GM10847 (cell line): ENCODE data around the gene PRIMA1.

ENCODE experiments used
- POLR2A ChIP-seq: IDR thresholded peaks from 2 replicates; pipeline ENCODE4 v1.6.1; 2011; ENCODE audit not compliant: insufficient read length; ENCODE audit errors: extremely low read depth

The PRIMA1 gene

GRCh38 chr14:93716002-93716745 lies 72.1 kb downstream of the PRIMA1 start:
- no peak for TF ChIP-seq POLR2A

GRCh38 chr14:93715279-93715927 lies 72.9 kb downstream of the PRIMA1 start:
- TF ChIP-seq POLR2A, result no peak

DNA sequence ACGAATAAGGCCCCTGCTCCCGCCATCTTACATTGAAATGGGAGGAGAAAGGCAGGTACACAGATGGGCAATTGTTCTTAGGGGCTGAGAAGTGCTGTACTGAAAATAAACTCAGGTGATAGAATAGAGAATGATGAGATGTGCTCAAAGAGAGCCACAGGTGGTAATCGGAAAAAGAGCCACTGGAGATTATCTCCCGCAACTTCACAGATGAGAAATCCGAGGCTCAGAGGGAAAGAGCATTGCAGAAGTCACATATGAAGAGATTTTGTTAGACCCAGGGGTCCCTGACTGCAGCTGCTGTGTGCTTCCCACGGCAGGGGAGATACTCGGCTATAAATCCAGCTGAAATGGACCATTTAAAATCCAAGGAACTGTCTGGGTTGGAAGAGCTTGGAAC lies 73.7 kb downstream of the PRIMA1 start:
- no peak for TF ChIP-seq POLR2A

GRCh38 chr14:93713726-93714405 lies 74.4 kb downstream of the PRIMA1 start:
- TF ChIP-seq POLR2A, result no peak

- no peak for TF ChIP-seq POLR2A
These were observed 75.2 kb downstream of the PRIMA1 start for GRCh38 chr14:93712838-93713724.

DNA sequence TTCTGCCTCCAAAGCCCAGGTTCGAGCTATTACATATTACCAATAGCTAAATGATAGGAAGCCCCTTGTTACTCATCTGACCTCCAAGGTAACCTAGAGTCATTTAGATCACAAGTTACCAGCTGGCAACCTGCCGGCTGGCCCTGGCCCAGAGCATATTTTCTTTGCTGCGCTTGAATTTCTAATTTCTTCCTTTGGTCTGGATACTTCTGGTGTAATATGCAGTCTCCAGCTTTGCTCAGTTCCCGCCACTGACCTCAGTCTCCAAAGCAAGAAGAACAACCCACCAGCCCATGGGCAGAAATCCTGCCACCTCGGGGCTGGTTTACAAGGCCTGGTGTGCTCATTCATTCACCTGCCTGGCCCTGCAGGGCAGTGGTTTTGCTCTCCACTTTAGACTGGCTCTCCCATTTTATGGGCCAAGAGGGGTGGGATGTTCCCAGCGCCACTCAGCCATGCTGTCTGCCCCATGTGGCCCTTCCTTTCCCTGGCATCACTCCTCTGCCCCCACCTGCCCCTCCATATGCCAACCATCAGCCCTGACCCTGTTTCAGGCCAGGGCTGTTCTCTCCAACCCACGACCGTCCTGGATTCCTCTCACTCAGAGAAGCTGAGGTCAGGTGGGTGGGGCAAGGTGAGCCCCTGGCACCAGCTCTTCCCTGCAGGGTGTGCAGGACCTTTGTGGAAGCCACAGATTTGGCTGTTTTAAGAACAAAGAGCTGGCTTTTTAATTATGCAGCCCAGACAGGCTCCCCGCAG lies 76.0 kb downstream of the PRIMA1 start:
- no peak for TF ChIP-seq POLR2A

DNA sequence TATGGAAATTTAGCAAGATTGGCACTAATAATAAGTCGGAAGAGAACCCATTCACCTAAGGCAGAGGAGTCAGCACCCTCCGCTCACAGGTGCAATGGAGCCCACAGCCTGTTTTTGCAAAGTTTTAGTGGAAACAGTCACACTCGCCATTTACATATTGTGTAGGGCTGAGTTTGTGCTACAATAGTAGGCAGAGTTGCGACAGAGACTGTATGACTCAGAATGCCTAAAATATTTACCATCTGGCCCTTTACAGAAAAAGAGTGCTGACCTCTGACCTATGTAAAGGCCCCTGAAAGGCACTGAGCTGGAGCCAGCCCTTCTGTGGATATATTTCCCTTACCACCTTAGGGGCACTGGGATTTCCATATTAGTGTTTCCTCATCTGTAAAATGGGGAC lies 79.0 kb downstream of the PRIMA1 start:
- no peak for TF ChIP-seq POLR2A

DNA sequence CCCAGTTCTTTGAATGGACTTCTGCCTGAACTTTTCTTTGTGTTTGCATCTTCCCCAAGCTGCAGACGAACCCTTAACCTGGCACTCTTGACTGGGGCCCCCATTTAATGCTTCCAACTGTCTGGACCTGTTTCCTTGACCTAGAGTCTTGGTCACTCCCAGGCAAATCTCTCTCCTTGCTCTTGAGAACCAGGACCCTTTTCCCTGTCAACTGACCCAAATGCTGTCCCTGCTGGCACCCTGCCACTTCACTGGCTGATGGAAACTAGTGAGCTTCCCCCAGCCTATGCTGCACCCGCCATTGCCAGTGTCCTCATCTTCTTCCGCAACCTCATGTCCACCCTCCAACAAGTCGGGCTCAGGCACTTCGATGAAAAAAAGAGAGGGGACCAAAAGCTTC lies 79.5 kb downstream of the PRIMA1 start:
- TF ChIP-seq POLR2A, result no peak

GRCh38 chr14:93708311-93708734 lies 80.0 kb downstream of the PRIMA1 start:
- TF ChIP-seq POLR2A, result no peak

DNA sequence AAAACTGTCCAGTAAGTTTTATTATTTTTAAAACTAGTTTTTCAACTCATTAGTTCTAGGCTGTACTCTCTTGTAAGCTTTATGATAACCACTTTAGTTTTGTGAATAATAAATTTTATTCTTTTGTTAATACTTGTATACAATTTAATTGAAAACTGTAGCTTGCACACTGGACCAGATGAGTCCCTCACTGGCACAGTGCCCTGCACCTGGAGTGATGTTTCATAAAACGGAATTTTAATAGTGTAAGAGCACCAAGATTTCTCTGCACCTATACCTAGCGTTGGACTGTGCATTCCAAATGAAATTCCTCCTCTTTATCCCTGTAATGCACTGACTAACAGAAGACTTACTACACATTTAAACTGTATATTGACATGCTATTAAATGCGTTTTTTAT lies 80.8 kb downstream of the PRIMA1 start:
- TF ChIP-seq POLR2A, result no peak

GRCh38 chr14:93706360-93706955 lies 81.8 kb downstream of the PRIMA1 start:
- no peak for TF ChIP-seq POLR2A

GRCh38 chr14:93705513-93706156 lies 82.7 kb downstream of the PRIMA1 start:
- no peak for TF ChIP-seq POLR2A

- TF ChIP-seq POLR2A, result no peak
These were observed 84.3 kb downstream of the PRIMA1 start for GRCh38 chr14:93703941-93704340.

DNA sequence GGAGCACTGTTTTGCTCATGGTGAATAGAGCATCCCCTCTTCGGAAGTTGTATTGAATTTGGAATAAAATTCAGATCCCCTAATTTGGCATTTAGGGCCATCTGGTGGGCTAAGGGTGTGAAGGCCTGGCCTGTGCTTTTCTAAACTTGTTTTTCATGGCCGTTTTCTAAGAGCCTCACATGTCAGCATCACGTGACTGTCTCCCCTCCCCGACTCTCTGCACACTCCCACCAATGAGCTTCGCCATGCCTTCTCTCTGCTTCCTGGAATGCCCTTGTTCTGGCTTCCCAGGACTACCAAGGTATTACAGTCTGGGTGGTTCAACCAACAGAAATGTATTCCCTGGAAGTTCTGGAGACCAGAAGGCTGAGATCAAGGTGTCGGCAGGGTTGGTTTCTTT lies 85.3 kb downstream of the PRIMA1 start:
- no peak for TF ChIP-seq POLR2A
